GM19023 (cell line): ENCODE measurements around the gene ZNF536.
"Not testable (repeated sequence)": the region's sequence is repeated elsewhere in the genome, so short reads cannot be mapped to it uniquely, and the experiment has no call there.

Source experiments
- ATAC-seq: cut with Tn5 transposase; IDR thresholded peaks from one replicate; pipeline ENCODE4 v1.9.1; 2021; ENCODE audit warnings: mild to moderate bottlenecking, moderate library complexity; ENCODE audit not compliant: unreplicated experiment

ZNF536 gene

DNA sequence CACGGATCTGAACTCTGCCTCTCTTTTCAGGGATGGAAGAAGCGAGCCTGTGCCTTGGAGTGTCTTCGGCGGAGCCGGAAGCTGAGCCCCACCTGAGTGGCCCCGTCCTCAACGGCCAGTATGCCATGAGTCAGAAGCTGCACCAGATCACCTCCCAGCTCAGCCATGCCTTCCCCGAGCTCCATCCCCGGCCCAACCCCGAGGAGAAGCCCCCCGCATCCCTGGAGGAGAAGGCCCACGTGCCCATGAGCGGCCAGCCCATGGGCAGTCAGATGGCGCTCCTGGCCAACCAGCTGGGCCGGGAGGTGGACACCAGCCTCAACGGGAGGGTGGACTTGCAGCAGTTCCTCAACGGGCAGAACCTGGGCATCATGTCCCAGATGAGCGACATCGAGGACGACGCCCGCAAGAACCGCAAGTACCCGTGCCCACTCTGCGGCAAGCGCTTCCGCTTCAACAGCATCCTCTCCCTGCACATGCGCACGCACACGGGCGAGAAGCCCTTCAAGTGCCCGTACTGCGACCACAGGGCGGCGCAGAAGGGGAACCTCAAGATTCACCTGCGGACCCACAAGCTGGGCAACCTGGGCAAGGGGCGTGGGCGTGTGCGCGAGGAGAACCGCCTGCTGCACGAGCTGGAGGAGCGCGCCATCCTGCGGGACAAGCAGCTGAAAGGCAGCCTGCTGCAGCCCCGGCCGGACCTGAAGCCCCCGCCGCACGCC, 71.5 kb downstream of the ZNF536 start:
- ATAC-seq: no peak

DNA sequence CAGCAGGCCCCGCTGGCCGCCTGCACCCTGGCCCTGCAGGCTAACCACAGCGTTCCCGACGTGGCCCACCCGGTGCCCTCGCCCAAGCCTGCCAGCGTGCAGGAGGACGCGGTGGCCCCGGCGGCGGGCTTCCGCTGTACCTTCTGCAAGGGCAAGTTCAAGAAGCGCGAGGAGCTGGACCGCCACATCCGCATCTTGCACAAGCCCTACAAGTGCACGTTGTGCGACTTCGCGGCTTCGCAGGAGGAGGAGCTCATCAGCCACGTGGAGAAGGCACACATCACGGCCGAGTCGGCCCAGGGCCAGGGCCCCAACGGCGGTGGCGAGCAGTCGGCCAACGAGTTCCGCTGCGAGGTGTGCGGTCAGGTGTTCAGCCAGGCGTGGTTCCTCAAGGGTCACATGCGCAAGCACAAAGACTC, 72.1 kb downstream of the ZNF536 start:
- ATAC-seq: no peak

DNA sequence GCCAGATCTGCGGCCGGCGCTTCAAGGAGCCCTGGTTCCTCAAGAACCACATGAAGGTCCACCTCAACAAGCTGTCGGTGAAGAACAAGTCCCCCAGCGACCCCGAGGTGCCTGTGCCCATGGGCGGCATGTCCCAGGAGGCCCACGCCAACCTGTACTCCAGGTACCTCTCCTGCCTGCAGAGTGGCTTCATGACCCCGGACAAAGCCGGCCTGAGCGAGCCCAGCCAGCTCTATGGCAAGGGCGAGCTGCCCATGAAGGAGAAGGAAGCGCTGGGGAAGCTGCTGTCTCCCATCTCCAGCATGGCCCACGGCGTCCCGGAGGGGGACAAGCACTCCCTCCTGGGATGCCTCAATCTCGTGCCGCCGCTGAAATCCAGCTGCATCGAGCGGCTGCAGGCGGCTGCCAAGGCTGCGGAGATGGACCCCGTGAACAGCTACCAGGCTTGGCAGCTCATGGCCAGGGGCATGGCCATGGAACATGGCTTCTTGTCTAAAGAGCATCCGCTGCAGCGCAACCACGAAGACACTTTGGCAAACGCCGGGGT, 72.6 kb downstream of the ZNF536 start:
- no peak for ATAC-seq

DNA sequence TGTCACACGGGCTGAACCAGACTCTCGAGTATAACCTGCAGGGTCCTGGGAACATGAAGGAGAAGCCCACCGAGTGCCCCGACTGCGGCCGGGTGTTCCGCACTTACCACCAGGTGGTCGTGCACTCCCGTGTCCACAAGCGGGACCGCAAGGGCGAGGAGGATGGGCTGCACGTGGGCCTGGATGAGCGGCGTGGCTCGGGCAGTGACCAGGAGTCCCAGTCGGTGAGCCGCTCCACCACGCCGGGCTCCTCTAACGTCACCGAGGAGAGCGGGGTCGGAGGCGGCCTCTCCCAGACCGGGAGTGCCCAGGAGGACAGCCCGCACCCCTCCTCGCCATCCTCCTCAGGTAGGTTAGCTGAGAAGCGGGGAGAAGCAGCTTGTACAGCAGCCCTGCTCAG, 73.2 kb downstream of the ZNF536 start:
- ATAC-seq: no peak

DNA sequence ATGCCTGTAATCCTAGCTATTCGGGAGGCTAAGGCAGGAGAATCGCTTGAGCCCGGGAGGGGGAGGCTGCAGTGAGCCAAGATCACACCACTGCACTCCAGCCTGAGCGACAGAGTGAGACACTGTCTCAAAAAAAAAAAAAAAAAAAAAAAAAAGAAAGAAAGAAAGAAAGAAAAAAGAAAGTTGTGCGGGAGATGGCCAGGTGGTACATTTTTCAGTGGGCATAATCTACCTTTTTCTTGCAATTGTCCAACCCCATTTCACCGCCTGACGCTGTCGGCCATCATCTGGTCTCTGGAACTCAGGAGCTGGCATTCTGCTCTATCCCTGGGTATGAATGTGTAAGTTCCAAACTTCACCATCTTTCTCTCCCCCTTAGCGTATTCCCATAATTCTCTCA, 73.9 kb downstream of the ZNF536 start:
- ATAC-seq: not testable (repeated sequence)

DNA sequence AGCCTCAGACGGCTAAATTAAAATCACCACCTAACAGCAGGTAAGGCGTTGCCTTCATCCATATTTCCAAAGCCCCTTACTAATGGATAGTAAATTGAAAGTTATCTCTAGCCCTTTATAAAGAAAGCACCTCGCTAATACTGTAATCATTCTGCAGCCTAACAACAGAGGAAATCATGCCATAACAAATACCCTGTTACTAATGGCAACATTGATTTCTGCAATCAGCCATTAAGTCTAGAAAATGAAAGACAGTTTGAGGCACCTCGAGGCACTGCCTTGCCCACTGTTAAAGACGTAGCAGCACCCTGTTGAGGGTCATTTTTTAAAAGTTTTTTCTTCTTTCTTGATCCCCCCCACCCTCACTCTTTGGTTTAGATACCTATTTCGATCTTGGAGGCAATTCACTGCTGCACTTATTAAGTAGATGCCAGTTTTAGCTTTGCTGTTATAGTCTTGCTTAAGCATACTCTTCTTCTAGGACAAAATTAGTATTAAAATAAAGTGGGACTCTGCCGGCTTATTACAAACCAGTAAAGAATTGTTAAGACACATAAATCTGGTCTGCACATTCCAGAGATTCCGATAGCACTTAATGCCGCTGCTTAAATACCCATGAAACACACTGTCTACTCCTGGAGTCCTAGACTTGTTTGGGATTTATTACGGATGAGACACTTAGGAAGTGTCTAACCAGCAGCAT, 74.8 kb downstream of the ZNF536 start:
- no peak for ATAC-seq

DNA sequence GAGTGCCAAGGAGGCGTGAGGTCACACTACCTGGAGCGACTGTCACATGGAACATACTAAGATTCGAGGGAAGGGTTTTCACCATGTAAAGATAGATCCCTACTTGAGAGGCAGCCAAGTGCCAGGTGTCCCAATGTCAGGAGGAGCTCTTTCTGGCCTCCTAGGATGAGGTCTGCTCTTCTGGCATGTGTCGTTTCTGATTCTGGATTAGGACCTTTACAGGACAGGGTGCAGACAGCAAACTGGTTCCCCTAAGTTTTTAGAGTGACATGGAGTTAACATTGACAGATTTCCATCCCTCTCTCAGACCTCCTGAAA, 75.3 kb downstream of the ZNF536 start:
- no peak for ATAC-seq

DNA sequence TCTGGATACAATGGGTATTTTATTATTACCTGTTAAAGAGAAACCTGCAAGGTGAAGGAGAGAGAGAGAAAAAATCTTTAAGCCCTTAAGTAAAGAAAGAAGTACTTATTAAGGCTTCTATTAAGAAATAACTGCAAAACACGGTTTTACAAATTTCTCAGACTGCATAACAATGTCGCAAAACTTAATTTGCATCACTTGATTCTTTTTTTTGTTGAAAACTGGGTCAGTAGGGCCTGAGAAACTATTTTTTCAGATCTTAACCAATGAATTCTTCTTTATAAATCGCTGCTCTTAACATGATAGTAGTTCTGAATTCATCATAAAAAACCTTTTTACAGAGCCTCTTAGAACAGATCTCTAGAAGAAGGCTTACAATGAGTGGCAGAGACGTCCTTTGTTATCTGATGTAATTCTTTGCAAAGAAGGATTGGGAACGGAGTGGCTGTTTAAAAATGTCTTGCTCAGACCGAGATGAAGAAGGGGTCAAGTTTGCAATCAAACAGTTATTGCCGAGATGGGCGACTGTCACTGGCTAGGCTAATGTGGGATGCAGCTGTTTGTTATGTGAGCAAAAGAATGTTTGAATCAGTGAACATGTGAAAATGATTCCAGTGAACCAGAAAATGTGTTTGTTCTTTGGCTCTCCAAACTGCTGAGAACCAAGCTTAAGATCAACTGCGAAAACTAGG, 76.3 kb downstream of the ZNF536 start:
- no peak for ATAC-seq

DNA sequence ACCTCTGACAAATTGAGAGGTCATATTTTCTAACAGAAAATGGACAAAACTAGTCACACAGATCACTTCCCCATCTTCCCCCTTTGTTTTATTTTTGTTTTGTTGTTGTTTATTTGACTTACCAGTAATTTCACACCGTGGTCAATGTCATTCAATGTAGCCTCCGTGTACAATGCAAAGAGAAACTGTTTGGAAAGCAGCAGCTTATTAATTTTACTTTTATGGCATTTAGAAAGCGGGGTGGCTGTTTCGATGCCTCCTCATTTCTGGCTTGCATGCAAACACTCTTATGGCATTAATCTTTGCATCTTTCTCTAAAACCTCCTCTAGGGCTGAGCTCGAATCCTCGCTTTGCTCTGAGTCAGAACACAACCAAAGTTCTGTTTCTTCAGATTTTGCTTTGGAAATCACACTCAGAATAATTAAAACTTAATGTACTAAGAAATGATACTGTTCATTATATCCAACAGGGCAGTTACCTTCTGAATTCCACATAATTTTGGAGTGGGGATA, 77.0 kb downstream of the ZNF536 start:
- ATAC-seq: no peak

DNA sequence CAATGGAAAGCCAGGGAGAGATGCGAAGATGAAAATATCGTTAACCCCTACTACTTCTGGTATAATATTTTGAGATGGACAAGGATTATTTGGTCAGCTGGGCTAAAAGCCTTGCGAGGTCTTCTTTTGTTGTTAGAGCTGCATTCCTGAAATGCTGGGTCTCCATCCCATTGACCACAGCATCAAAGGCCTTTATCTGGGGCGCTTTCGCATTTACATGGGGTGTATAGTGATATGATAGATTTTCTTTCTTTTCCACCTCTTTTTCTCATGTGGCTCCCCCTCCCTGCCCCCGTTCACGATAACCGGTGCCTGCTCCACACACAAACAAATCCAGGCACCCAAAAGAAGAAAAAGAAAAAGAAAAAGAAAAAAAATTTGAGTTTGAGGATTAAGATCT, 77.5 kb downstream of the ZNF536 start:
- no peak for ATAC-seq

DNA sequence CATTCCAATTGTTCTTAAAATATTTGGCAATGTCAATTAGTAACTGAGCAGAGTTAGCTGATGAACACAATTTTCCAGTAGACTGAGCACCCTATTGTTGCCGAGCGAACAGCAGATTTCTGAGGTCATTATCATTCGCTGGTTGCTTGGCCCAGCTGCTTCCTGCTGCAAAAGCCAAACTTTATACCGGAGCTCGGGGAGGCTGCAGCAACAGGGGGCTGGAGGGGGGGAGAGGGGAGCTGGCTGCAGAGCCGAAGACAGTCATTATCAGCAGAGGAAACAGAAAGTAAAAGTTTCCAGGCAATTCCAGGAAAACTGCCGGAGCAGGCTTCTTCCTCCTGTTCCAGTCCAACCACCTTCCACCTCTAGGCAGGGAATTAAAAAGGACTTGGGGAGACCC, 77.9 kb downstream of the ZNF536 start:
- no peak for ATAC-seq

DNA sequence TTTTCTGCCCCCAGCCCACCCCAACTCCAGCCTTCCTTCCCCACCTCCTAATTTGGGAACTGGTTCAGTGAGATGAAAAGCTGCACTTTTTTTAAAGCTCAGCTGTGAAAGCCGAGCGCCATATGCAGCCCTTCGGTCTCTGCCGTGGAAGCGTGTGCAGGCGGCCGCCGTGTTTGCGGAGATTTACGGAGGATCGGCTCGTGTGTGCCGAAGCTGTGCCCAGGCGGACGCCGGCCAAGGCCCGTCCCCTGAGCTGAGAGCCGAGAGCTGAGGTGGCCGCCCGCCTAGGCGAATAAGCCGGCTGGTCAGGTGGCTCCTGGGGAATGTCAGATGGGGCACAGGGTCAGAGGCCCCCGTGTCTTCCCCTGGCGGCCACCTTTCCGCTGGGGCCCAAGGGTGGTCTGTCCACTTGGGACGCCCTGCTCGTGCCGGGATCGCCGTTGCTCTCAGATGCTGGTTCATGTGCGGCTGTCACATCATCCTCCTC, 78.7 kb downstream of the ZNF536 start:
- ATAC-seq: no peak

DNA sequence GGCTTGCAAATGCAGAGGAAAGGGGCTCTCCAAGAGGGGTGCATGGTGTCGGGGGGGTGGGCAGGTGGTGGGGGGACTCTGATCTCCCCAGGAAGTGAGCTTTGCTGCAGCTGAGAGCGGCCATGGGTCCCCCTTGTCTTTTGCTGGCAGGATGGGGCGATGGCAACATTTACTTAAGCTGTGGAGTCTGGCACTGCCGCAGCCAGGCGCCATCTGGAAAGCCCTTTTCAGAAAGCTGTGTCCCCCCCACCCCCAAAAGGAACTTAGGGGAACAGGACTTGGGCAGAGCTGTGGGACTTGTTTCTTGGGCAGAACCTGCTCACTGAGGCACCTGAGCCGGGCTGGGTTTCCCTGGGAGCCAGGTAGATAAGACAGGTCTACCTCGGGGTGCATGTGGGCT, 80.7 kb downstream of the ZNF536 start:
- ATAC-seq: no peak

DNA sequence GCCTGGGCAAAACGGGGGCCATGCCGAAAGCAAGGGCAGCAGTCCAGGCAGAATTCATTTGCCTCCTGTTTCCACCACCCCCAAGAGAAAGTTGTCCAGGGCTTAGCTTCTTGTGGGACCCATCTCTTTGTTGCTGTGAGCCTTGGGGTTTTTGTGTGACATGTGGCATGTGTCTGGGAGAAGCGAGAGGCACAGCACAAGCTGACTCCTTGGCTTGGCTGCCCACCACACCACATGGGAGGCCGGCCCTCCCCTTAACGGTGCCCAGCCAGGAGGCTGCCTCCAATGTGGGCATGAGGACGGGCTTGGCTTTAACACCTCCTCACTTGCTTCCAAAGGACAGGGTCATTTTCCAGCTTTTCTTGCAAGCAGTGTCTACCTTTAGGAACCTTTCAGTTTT, 81.6 kb downstream of the ZNF536 start:
- ATAC-seq: no peak

DNA sequence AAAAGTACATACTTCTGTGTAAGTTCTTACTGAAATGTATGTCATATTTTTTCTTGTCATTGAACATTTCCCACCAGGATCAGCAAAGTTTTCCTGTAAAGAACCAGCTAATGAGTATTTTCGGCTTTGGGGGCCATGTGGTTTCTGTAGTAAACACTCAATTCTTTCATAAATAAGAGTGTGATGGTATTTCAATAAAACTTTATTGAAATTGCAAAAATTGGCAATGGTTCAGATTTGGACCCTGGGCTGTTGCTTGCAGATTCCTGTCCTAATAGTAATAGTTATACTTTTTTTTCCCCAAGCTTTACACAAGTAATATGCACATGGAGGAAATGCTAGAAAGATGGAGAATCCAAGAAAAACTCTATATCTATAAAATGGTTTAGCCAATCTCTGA, 83.7 kb downstream of the ZNF536 start:
- no peak for ATAC-seq

DNA sequence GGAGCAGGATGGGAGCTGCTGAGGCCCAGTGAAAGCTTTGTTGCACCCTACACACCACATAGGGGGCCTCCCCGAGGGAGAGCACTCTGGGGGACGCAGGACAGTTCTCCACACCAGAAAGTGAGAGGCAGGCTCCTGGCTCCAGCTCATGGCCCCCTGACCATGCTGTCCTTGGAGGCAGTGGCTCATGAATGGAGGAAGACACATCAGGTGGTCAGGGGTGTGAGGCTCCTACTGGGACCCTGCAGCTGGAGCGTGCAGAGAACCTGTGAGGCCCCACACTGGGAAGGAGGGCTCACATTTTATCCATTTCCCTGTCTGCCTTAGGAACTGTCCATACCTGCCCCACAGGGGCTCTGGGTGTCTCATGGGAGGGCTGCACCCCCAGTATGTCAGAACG, 85.3 kb downstream of the ZNF536 start:
- ATAC-seq: no peak

DNA sequence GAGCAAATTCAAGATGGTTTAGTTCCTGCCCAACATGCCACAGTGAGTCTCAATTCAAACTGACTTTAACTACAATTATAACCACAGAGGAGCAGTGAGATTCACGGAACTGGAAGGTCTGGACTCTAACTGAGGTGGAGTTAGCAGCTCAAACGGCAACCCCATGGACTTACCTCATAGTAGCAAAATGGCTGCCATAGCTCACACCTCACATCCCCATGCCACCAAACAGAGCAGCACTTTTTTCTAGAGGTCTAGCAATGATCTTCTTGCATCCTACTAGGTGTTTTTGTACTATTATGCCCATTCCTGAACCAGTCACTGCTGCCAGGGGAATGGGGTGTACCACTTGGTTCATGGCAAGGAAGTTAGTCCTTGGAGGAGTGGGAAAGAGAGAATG, 87.7 kb downstream of the ZNF536 start:
- ATAC-seq: no peak

DNA sequence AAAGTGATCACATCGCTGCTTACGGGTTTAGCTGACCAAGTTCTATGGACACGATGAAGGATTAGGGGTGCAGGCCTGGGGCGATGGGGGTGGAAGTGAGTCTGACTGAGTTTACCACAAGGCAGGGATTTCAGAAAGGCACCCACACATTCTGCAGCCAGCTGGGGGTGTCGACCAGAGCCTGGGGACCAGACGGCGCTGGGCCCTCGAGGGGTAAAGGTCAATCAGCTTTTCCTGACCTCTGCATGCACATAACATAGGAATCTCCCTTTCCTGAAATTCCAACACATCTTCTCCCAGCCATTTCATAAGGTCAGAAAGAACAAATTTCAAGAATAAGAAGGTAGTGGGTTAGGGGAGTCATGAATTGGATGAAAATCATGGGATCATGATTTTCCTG, 92.0 kb downstream of the ZNF536 start:
- ATAC-seq: no peak

DNA sequence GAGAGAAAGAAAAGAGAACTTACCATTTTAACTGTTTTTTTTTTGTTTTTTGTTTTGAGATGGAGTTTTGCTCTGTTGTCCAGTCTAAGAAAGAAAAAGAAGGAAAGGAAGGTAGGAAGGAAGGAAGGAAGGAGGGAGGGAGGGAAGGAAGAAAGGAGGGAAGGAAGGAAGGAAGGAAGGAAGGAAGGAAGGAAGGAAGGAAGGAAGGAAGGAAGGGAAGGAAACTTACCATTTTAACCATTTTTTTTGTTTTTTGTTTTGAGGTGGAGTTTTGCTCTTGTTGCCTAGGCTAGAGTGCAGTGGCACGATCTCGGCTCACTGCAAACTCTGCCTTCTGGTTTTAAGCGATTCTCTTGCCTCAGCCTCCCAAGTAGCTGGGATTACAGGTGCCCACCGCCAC, 94.4 kb downstream of the ZNF536 start:
- not testable (repeated sequence) for ATAC-seq

DNA sequence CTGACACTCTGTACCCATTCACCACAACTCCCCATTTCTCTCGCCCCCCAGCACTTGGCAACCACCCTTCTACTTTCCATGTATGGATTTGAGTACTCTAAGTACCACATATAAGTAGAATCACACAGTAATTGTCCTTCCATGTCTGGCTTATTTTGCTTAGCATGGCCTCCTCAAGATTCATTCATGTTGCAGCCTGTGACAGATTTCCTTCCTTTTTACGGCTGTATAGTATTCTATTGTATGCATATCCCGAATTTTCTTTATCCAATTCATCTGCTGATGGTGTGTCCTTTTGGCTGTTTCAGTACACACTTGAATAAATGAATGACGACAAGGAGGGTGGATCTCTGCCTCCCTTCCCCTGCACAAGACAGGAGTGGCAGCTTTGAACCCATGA, 95.1 kb downstream of the ZNF536 start:
- no peak for ATAC-seq

DNA sequence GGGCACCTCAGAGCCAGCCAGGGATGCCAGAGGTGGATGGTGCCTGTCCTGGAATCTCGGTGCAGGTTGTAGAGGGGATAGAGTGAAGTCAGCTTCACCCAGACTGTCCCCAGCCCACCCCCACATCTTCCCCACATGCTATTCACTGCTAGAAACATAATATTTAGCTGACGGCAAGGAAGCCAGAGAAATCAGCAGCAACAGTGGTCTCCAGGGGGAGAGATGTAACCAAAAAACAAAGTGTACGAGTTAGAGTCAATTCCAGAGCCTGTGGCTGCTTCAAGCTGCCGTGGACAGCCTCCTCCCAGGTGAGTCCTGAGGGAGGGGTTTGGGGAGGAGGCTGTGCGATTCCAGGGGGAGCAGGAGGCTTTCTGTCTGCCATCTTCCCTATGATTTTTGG, 97.6 kb downstream of the ZNF536 start:
- ATAC-seq: no peak

DNA sequence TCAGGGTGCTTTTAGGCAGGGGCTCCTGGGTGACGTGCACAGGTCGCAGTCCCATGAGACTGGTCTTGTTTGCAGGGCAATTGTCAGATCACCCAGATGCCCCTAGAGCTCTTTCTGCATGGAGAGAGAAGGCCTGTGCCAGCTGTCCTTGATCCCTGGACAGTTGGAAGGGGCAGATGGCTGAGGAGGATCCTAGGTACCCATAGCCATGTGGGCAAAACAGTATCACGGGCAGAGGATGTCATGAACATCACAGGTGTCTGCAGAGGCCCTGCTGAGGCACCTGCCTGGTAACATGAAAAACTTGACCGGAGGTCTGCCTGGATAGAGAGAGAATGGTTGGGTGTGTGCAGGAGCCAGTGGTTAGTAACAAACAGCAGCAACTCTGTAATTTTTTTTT, 99.3 kb downstream of the ZNF536 start:
- no peak for ATAC-seq
